ENCODE data around the gene RBMS3.
"Not testable (repeated sequence)": the region's sequence is repeated elsewhere in the genome, so short reads cannot be mapped to it uniquely, and the experiment has no call there.

RBMS3 gene

GRCh38 chr3:29789686-29790085 is 508.8 kb downstream of the RBMS3 start:
- no peak for DNase-seq (ENCODE audit: low spot score)

GRCh38 chr3:29796808-29797207 is 515.9 kb downstream of the RBMS3 start:
- no peak for DNase-seq (ENCODE audit: low spot score)

GRCh38 chr3:29802057-29802456 is 521.2 kb downstream of the RBMS3 start:
- no peak for DNase-seq (ENCODE audit: low spot score)

- no peak for DNase-seq (ENCODE audit: low spot score)
Measured at GRCh38 chr3:29804044-29804443, 523.2 kb downstream of the RBMS3 start.

GRCh38 chr3:29805757-29806156 is 524.9 kb downstream of the RBMS3 start:
- no peak for DNase-seq (ENCODE audit: low spot score)

- not testable (repeated sequence) for DNase-seq (ENCODE audit: low spot score)
Measured at GRCh38 chr3:29808324-29808723, 527.5 kb downstream of the RBMS3 start.

GRCh38 chr3:29822071-29822470 is 541.2 kb downstream of the RBMS3 start:
- DNase-seq (ENCODE audit: low spot score), result no peak

- no peak for DNase-seq (ENCODE audit: low spot score)
Measured at GRCh38 chr3:29823233-29823632, 542.4 kb downstream of the RBMS3 start.

- DNase-seq (ENCODE audit: low spot score), result no peak
Measured at GRCh38 chr3:29826712-29827111, 545.8 kb downstream of the RBMS3 start.

GRCh38 chr3:29827756-29828155 is 546.9 kb downstream of the RBMS3 start:
- DNase-seq (ENCODE audit: low spot score), result no peak

- no peak for DNase-seq (ENCODE audit: low spot score)
Measured at GRCh38 chr3:29829340-29829739, 548.5 kb downstream of the RBMS3 start.

GRCh38 chr3:29850641-29851040 is 569.8 kb downstream of the RBMS3 start:
- no peak for DNase-seq (ENCODE audit: low spot score)

GRCh38 chr3:29852767-29853166 is 571.9 kb downstream of the RBMS3 start:
- no peak for DNase-seq (ENCODE audit: low spot score)

- DNase-seq (ENCODE audit: low spot score), result no peak
Measured at GRCh38 chr3:29853841-29854397, 573.0 kb downstream of the RBMS3 start.

GRCh38 chr3:29854821-29855220 is 574.0 kb downstream of the RBMS3 start:
- no peak for DNase-seq (ENCODE audit: low spot score)

GRCh38 chr3:29859726-29860270 is 578.9 kb downstream of the RBMS3 start:
- DNase-seq (ENCODE audit: low spot score), result no peak

GRCh38 chr3:29864809-29865208 is 583.9 kb downstream of the RBMS3 start:
- no peak for DNase-seq (ENCODE audit: low spot score)

GRCh38 chr3:29868543-29869101 is 587.8 kb downstream of the RBMS3 start:
- no peak for DNase-seq (ENCODE audit: low spot score)

- no peak for DNase-seq (ENCODE audit: low spot score)
Measured at GRCh38 chr3:29870136-29870535, 589.3 kb downstream of the RBMS3 start.

- no peak for DNase-seq (ENCODE audit: low spot score)
Measured at GRCh38 chr3:29871087-29871486, 590.2 kb downstream of the RBMS3 start.

- DNase-seq (ENCODE audit: low spot score), result no peak
Measured at GRCh38 chr3:29880809-29881208, 599.9 kb downstream of the RBMS3 start.

GRCh38 chr3:29887451-29887850 is 606.6 kb downstream of the RBMS3 start:
- no peak for DNase-seq (ENCODE audit: low spot score)

GRCh38 chr3:29889215-29889614 is 608.3 kb downstream of the RBMS3 start:
- DNase-seq (ENCODE audit: low spot score), result no peak

- DNase-seq (ENCODE audit: low spot score), result no peak
Measured at GRCh38 chr3:29890801-29891200, 609.9 kb downstream of the RBMS3 start.

Measured in germinal center (tissue), 1 donor.